HG03342 (cell line): ENCODE measurements around the gene CPNE5.
"Not testable (repeated sequence)": the region's sequence is repeated elsewhere in the genome, so short reads cannot be mapped to it uniquely, and the experiment has no call there.

Experiments
- ATAC-seq: cut with Tn5 transposase; IDR thresholded peaks from one replicate; pipeline ENCODE4 v1.9.1; 2021; ENCODE audit warnings: mild to moderate bottlenecking, moderate library complexity; ENCODE audit not compliant: unreplicated experiment

The CPNE5 gene

DNA sequence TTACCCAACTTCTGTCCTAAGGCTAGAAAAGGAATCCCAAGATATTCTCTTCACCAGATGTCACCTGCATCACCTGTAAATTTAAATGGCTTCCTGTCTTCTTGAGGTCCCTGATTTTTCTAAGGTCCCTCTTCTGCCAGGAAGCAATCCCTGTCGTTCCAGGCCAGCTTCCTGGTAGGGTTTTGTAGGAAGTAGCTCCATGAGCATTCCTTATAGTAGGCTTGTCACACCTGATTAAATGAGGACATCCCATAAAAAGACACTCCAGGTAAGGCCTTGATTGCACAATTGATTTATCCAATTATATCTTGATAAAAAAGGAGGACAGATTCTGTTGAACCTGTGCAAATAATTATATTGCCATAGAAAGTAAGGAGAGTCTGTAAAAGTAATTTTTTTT lies 132.9 kb downstream of the CPNE5 start:
- no peak for ATAC-seq

DNA sequence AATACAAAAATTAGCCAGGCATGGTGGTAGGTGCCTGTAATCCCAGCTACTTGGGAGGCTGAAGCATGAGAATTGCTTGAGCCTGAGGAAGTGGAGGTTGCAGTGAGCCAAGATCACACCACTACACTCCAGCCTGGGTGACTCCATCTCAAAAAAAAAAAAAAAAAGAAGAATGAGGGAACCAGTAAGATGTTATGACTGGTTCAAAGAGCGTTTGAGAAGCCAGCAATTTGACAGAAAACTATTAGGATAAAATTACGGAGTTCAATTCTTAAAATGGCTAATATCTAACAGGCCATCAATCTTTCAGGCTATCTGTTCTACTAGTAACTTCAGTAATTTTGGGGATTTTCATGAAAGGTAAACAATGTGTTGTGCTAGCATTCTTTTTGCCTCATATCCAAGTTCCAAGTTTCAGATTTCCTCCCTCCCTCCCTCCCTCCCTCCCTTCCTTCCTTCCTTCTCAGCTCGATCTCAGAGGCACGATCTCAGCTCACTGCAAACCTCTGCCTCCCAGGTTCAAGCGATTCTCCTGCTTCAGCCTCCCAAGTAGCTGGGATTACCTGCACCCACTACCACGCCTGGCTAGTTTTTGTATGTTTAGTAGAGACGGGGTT lies 134.2 kb downstream of the CPNE5 start:
- ATAC-seq: not testable (repeated sequence)

DNA sequence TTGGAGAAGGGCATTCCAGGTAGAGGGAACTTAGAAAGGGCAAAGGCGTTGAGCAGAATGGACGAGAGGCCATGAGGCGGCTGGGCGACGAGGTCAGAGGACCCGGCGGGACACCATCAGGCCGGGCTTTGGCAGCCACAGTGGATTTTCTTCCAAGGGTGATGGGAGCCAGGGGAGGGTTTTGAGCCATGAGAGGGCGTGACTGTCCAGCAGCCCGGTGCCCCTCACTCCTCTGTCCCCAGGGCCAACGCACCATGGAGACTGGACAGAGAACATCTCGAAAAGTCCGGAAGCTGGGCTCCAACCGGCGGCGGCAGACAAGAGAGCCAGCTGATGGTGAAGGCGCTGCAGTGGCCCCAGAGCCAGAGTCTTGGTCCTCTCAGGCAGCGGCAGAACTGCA lies 135.3 kb downstream of the CPNE5 start:
- ATAC-seq: no peak

DNA sequence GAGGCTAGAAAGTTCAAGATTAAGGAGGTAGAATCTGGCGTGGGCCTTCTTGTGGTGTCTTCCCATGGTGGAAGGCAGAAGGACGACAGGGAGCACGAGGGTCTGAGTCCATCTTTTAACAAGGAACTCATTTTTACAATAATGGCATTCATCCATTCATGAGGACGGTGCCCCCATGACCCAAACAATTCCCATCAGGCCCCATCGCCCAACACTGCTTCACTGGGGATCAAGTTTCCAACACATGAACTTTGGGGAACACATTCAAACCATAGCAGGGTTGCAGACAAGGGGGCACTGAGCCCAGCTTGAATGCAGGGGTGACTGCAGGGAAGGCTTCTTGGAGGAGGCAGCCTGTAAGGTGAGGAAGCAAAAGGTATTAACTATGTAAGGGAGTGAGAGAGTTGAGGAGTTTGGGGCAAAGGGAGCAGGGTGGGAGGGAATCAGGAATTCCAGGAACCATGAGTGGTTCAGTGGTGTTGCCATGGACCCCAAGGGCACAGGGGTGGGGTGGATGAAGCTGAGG lies 136.1 kb downstream of the CPNE5 start:
- ATAC-seq: no peak

DNA sequence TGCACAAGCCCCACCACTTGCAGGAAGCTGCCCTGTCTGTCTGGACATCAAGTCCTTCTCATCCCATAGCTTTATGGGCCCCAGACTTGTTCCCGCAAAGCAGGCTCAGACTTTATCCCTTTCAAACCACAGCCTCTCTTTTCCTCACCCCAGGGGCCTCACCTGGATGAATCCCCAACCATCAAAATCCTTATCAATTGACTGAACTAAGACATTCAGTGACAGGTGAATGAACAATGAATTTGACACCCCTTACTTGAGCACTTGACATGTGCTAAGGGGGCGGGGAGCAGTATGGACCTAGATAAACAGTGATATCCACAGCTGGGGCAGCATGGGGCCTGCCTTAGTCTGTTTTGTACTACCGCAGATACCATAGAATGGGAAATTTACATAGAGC lies 136.6 kb downstream of the CPNE5 start:
- ATAC-seq: no peak

DNA sequence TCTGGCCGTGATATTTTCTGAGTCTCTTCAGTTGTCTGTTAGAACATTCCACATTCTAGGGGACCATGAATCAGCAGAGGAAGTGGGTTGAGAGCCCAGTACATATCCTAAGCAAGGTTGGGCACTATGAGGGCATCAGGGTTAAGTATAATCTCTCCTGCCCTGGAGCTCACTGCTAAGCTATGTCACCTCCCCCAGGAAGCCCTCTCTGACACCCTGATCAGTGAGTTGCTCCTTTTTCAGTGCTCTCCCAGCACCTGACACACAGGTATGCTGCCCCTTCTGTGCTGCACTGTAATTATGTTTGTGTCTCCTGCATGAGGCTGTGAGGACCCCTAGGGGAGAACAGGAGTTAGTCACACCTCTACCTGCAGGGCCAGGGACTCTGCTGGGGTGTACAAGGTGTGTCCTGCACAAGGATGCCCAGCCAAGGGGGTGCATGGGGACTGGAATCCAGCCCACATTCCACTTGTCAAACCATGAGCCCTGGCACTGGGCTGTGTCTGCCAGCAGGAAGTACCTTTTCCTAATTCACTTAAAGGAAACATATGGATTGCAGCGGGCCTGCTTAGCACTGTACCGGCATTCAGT lies 137.7 kb downstream of the CPNE5 start:
- no peak for ATAC-seq

DNA sequence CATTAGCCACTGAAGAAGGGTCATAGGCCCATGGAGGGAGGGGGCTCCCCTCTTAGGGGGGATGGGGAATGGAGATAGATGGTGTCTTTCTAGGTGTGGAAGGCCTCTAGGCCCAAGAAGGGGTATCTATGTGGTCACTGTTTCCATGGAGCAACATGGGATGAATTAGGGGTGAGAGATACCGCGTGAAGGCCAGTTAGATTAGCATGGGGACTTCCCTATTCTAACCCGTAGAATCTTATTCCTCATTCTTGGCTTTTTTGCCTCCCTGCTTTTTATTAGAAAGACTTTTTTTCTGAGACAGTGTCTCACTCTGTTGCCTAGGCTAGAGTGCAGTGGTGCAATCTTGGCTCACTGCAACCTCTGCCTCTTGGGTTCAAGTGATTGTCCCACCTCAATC lies 138.4 kb downstream of the CPNE5 start:
- no peak for ATAC-seq

DNA sequence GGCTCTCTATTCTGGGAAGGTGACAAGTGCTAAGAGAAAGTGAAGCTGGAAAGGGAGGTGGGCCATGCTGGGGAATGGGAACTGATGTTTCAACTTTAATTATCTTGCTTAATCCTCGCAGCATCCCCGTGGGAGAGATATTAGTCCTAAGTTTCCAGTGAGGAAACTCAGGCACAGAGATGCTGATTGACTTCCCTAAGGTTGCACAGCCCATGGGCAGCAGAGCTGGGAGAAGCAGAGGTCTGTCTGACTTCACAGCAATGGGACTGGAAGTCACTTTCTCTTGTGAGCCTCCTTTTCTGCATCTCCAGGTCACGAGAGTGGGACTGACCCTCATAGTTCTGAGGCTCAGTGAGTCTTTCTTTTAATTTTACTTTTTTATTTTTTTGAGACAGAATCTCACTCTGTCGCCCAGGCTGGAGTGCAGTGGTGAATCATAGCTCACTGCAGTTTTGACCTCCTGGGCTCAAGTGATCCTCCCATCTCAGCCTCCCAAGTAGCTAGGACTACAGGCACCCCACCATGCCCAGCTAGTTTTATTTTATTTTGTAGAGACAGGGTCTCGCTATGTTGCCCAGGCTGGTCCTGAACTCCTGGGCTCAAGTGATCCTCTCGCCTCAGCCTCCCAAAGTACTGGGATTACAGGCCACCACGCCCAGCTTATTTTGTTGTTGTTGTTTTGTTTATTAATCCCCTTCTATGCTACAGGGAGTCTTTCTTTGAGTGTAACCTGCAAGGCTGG lies 139.0 kb downstream of the CPNE5 start:
- no peak for ATAC-seq

DNA sequence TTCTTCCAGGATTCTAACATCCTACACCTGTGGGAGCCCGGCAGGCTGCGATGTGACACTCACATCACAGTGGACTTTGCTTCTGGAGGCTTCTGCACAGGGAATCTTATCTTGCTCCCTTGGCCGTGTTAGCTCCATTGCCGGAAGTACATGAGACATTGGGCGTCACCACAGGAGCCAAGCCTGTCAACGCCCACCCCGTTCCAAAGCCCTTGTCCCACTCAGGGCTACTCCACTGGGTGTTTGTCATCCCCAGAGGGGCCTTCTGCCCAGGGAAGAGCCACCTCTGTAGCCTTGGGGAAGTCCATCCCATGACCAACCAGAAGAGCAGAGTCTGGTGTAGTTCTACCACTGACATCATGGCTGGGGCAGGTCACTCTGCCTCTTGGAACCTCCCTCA lies 139.9 kb downstream of the CPNE5 start:
- no peak for ATAC-seq

DNA sequence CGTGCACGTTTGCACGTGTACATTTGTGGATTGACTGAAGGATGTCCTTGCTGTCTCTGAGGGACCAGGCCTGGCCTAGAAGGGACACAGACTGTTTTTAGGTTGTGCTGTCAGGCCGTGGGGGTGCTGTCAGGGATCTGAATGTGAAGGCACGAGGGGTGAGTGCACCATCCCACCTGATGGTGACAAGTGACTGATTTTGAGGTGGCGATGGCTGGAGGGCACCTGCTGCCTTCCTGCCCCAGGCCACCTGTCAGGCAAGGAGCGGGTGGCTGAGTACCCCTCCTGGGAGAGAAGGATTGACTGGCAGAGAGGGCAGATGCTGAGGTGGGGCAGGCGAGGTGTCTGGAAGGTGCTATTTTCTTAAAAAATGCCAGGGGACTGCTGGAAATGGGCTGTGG lies 140.4 kb downstream of the CPNE5 start:
- no peak for ATAC-seq

DNA sequence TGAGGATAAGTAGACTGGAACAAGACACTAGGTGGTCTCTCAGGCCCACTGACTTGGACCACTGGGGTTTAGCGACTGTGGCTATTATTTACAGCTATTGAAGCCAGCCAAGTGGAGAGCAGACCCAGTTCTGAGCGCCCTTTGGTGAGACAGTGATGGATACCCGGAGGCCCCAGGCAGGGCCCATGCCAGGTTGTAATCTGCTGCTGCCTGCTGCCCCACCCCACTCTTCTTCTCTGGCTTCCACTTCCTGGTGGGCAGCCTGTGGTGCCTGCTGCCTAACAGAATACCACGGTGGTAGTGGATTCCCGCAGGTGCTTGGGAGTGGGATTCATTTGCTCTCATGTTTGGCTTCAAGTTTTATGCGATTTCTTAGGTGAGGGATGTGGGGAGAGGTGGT lies 141.0 kb downstream of the CPNE5 start:
- ATAC-seq: no peak

DNA sequence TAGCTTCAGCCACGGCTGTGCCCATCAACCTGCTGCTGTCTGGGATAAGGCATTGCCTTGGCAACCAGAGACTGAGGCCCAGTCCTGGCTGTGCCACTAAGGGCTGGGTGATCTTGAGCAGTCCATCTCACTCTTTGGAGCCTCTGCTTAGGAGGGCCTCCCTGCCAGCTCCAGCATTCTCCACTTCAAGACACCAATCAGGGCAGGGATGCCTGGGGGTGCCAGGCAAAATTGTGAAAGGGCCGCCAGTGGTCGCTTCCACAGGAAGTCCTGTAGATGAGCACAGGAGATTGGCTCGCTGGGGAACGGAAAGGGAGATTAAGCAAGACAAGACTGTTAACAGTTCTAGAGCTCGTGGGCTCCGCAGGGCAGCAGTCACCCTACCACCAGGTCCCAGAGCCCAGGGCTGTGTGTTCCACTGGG lies 141.8 kb downstream of the CPNE5 start, which contains the start of gene RAB44:
RAB44 (plus strand) TSS at position 346 of the 423 bp plus-strand sequence. CDS start 6,410 bp downstream, outside the sequence.
- ATAC-seq: no peak

DNA sequence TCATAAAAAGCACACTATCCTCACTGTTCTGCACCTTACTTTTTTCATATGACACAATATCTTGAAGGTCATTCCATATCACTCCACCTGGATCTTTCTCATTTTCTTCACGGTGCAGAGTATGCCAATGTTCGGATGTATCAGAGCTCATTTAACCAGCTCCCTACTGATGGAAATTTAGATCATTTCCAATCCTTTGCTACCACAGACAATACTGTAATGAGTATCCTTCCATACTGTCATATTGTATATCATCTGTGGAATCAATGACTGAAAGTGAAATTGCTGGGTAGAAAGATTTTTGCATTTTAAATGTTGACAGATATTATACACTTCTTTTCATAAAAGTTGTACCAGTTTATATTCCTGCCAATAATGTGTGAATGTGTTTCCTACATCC lies 143.8 kb downstream of the CPNE5 start:
- ATAC-seq: no peak

DNA sequence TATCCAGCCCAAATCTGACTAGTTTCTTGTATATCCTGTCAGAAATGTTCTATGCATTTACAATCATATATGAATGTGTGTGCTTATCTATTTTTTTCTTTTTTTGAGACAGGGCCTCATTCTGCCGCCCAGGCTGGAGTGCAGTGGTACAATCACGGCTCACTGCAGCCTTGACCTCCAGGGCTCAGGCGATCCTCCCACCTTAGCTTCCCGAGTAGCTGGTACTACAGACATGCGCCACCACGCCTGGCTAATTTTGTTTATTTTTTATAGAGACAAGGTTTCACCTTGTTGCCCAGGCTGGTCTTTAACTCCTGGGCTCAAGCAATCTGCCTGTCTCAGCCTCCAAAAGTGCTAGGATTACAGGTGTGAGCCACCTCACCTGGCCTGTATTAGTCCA lies 144.6 kb downstream of the CPNE5 start:
- no peak for ATAC-seq

DNA sequence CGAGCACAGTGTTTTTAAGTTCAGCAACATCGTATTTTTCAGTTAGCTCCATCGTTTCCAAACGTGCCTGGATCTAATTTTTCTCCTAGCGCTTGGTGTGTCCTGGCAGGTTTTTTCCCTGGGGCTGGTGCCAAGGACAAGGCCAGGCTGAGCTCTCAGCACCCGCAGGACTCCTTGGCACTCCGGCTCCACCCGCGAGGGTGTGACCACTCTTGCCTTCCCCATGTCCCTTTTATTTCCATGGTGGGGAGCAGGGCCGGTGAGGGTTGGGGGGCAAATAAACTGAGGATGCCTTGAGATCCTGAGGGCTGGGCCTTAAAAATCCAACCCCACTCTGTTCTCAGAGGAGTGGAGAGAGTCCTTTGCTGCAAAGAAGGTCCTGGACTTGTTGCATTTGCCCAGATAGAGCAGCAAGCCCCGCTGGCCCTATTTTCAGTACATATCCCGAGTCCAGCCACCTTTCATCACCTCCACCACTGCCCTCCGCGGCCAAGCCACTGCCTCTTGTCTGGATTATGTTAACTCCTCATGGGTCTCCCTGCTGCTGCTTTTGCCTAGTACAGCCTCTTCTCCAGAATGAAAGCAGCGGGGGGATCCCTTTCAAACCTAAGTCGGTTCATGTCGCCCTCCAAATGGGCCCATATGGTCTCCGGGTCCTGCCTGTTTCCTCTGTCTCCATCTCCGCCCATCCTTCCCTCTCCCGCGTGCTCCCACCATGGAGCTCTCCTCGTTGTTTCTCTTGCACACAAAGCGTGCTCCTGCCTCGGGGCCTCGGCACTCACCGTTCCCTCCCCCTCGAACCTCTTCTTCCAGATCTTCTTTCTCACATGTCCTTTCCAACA lies 146.2 kb downstream of the CPNE5 start:
- no peak for ATAC-seq

DNA sequence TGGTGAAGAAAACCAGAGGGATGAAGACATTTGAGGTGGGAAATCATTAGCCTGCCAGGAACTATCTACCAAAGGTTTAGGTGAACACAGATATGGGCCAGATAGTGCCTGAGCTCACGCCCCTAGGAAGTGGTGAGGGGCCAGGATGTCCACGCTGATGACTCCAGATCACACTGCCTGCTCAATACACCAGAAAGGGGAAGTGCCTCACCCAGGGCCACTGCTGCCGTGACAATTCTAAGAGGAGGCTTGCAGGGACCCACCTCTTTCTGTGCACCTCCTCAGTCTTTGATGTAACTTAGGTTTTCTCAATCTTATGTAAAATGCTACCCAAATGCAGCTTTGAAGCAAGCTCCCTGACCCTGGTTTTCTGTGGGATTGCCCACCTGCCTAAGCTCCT lies 147.0 kb downstream of the CPNE5 start:
- peak; percentile 60 for ATAC-seq

DNA sequence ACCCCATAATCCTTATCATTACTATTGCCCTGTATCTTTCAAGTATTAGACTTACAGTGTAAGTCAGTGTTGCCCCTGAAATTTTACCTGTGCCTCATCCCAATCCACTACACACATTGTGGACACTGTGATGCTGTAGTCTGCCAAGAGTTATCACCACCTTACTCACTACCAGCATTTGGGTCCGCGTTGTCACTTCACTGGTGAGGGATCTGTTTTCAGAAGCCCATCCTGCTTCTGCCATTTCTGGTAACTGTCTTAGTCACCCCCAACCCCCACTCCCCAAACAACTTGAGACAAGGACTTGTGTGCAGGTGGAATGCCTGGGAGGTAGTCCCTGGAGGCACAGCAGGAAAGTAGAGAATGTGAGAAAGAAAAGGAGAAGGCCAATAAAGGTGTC lies 147.6 kb downstream of the CPNE5 start:
- ATAC-seq: no peak

DNA sequence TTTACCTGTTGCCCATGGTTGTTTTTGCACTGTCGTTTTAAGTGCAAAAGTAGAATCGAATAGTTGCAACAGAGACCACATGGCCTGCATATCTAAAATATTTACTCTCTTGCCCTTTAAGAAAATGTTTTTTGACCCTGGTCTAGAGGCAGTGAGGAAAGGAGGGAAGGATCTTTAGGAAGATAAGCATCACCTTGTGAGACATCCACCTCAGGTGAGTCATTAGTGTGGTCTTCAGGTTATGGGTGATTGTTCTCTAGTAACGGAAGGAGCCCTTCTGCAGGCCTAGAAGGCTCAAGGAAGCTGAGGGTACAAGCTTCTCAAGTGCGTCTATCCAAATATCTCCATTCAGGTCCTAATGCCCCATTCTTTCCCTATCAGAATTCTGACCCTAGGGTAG lies 148.2 kb downstream of the CPNE5 start:
- ATAC-seq: no peak
